GM12878 (cell line): ENCODE results near the gene PTPRF. TPM values are rescaled to one million over a fixed set of nuclear protein-coding genes. Genes with fewer than 3 reads are reported as not detected.

Experiments used
- ATAC-seq: fragments of 200-7000 bp; cut with Tn5 transposase; 3 replicates; pipeline ENCODE4 v1.9.1; 2020; ENCODE audit warnings: mild to moderate bottlenecking, moderate library complexity
- BruUV-seq: library from RNA; stranded (reverse); fragments of 400-500 nt; replicated peaks from 2 replicates; lab custom pipeline; 2021; lab: Mats Ljungman, UMichigan
- CTCF ChIA-PET: fragments of 300-600 bp; sonication (Branson Sonifier 250); formaldehyde crosslinking; extraction: SDS; loops from one replicate; lab custom pipeline; 2021; ENCODE audit warnings: inconsistent platforms; lab: Yijun Ruan, JAX
- POLR2A ChIA-PET: fragments of 350-600 bp; formaldehyde crosslinking; extraction: SDS; loops from one replicate; lab custom pipeline; 2021; ENCODE audit warnings: inconsistent platforms; lab: Charles Lee
- RAD21 ChIA-PET: fragments of 300-600 bp; sonication (Branson Sonifier 250); formaldehyde crosslinking; loops from one replicate; lab custom pipeline; 2023; ENCODE audit warnings: antibody characterized with exemption; ENCODE audit not compliant: unreplicated experiment; lab: Charles Lee
- SMC1A ChIA-PET: fragments of 300-600 bp; sonication (Branson Sonifier 250); formaldehyde crosslinking; loops from one replicate; lab custom pipeline; 2023; ENCODE audit not compliant: unreplicated experiment, uncharacterized antibody; lab: Charles Lee
- DNase-seq: peaks from one replicate; pipeline ENCODE4 v3.0.0-alpha.2; 2011; ENCODE audit warnings: low read depth, low spot score
- FAIRE-seq: peaks from 3 replicates; lab custom pipeline; 2011; peaks lifted over from hg19 to GRCh38; lab: Jason Lieb, UNC
- H2AFZ ChIP-seq: 2 replicates; pipeline ENCODE4 v1.6.0; 2011; ENCODE audit warnings: low read depth, low read length, control low read depth; ENCODE audit not compliant: control insufficient read depth
- H3K27ac ChIP-seq: 2 replicates; pipeline ENCODE4 v1.5.1; 2011; ENCODE audit warnings: control low read depth; ENCODE audit not compliant: control insufficient read depth, insufficient read depth
- H3K27me3 ChIP-seq, 2 experiments: replicated peaks in 1 of 2; 2 replicates each; pipeline versions ENCODE4 v1.6.0 to v1.6.1; 2011; ENCODE audit warnings: low read length in 1 of 2; ENCODE audit not compliant: control insufficient read depth in 2 of 2, insufficient read depth in 2 of 2
- H3K36me3 ChIP-seq, 2 experiments: 2 replicates each; pipeline ENCODE4 v1.5.1; 2011; ENCODE audit warnings: low read length in 1 of 2; ENCODE audit not compliant: control insufficient read depth in 2 of 2, insufficient read depth in 2 of 2
- H3K4me1 ChIP-seq: 2 replicates; pipeline ENCODE4 v1.6.1; 2011; ENCODE audit warnings: mild to moderate bottlenecking, low read length, moderate library complexity, mixed read lengths; ENCODE audit not compliant: control insufficient read depth, insufficient read depth
- H3K4me2 ChIP-seq: 2 replicates; pipeline ENCODE4 v1.6.0; 2011; ENCODE audit warnings: control low read depth; ENCODE audit not compliant: control insufficient read depth, insufficient read depth
- H3K4me3 ChIP-seq: fragments of 200-600 bp; sonication (generic); 2 replicates; pipeline ENCODE4 v1.5.1; 2016
- H3K79me2 ChIP-seq: 2 replicates; pipeline ENCODE4 v1.6.0; 2011; ENCODE audit warnings: low read length; ENCODE audit not compliant: control insufficient read depth, insufficient read depth
- H3K9ac ChIP-seq: 2 replicates; pipeline ENCODE4 v1.8.0; 2011; ENCODE audit warnings: low read length, control low read depth, mixed read lengths; ENCODE audit not compliant: control insufficient read depth, insufficient read depth
- H3K9me3 ChIP-seq: replicated peaks from 3 replicates; pipeline ENCODE4 v1.5.1; 2011; ENCODE audit warnings: mild to moderate bottlenecking, low read length; ENCODE audit not compliant: control insufficient read depth, insufficient read depth
- H4K20me1 ChIP-seq: 2 replicates; pipeline ENCODE4 v1.6.0; 2011; ENCODE audit not compliant: control insufficient read depth, insufficient read depth
- BMI1 ChIP-seq: fragments of 450-650 bp; IDR thresholded peaks from 2 replicates; pipeline ENCODE4 v1.6.1; 2016; ENCODE audit warnings: mild to moderate bottlenecking, moderate library complexity, borderline replicate concordance
- CBX3 ChIP-seq: fragments of 200-600 bp; sonication (generic); IDR thresholded peaks from 2 replicates; pipeline ENCODE4 v1.6.1; 2016; ENCODE audit warnings: low read depth, borderline replicate concordance
- CREB1 ChIP-seq: IDR thresholded peaks from 2 replicates; pipeline ENCODE4 v1.6.1; 2012; ENCODE audit warnings: low read depth, mild to moderate bottlenecking, inconsistent platforms
- DPF2 ChIP-seq: fragments of 450-650 bp; IDR thresholded peaks from 2 replicates; pipeline ENCODE4 v1.6.1; 2017; ENCODE audit warnings: mild to moderate bottlenecking
- EZH2 ChIP-seq: IDR thresholded peaks from 2 replicates; pipeline ENCODE4 v1.6.1; 2012; ENCODE audit warnings: low read depth, mild to moderate bottlenecking, control low read depth, inconsistent platforms, low read length, borderline replicate concordance; ENCODE audit not compliant: control insufficient read depth
- FOXK2 ChIP-seq: fragments of 450-650 bp; IDR thresholded peaks from 2 replicates; pipeline ENCODE4 v1.6.1; 2017; ENCODE audit warnings: mild to moderate bottlenecking, moderate library complexity
- HCFC1 ChIP-seq: fragments of 150-350 bp; IDR thresholded peaks from 2 replicates; pipeline ENCODE4 v1.6.1; 2014; ENCODE audit warnings: low read length
- MYC ChIP-seq: IDR thresholded peaks from 2 replicates; pipeline ENCODE4 v1.6.1; 2011; ENCODE audit warnings: mild to moderate bottlenecking, low read length, moderate library complexity, inconsistent platforms; ENCODE audit not compliant: insufficient read depth, insufficient replicate concordance, insufficient read length, severe bottlenecking
- PKNOX1 ChIP-seq: fragments of 450-650 bp; IDR thresholded peaks from 2 replicates; pipeline ENCODE4 v1.6.1; 2016; ENCODE audit warnings: mild to moderate bottlenecking
- POU2F2 ChIP-seq: IDR thresholded peaks from 3 replicates; pipeline ENCODE4 v1.6.1; 2011; ENCODE audit warnings: low read depth, mild to moderate bottlenecking, low read length, borderline replicate concordance
- WRNIP1 ChIP-seq: IDR thresholded peaks from 2 replicates; pipeline ENCODE4 v1.6.1; 2011; ENCODE audit warnings: low read depth, low read length, improper control_type of control experiment, borderline replicate concordance
- ZBED1 ChIP-seq: IDR thresholded peaks from 2 replicates; pipeline ENCODE4 v1.6.1; 2016; ENCODE audit warnings: borderline replicate concordance
- WGBS: methylation state at CpG from one replicate; pipeline ENCODE4 v1.1.6; 2016; ENCODE audit warnings: low lambda C conversion rate; ENCODE audit not compliant: insufficient replicate concordance, insufficient coverage; ENCODE audit errors: missing lambda C conversion rate; 5-methylcytosine and 5-hydroxymethylcytosine counted together
- in situ Hi-C: fragments of 300-500 bp; cut with MboI; formaldehyde crosslinking; loops from 9 replicates; pipeline ENCODE4 v1.14.3; 2018; ENCODE audit warnings: mixed read lengths
- intact Hi-C: fragments of 100-400 bp; cut with micrococcal nuclease; formaldehyde crosslinking; loops from one replicate; pipeline ENCODE4 v1.14.2; 2022; ENCODE audit not compliant: unreplicated experiment
- polyA plus RNA-seq, 11 experiments: library from polyadenylated mRNA; depleted of rRNA in 4 of 11; unstranded in 6 of 11; stranded (reverse) in 5 of 11; fragments of >200 nt; fragmentation: Nextera tagmentation in 4 of 11; fragmentation: Illumina TruSeq in 1 of 11; extraction: Ambion mirVana in 4 of 11; extraction: Trizol in 1 of 11; gene quantifications; 1 replicate in 1 of 11; 2 replicates in 10 of 11; pipeline versions ENCODE4 v1.2.1 to v1.2.3, GENCODE V29; 2011 to 2016; ENCODE audit warnings: inconsistent platforms in 2 of 11, missing spikeins in 2 of 11, low read depth in 1 of 11
- total RNA-seq, 4 experiments: library from RNA; depleted of rRNA in 3 of 4; stranded (reverse); fragments of >200 nt in 3 of 4; fragmentation: Illumina TruSeq in 1 of 4; extraction: Trizol in 1 of 4; gene quantifications; 2 replicates each; pipeline versions ENCODE4 v1.2.1 to v1.2.3, GENCODE V29; 2013 to 2021

Gene PTPRF
- total and polyA plus RNA-seq, 10 of the 15 experiments (the other 5 are each of a cell fraction or from before 2014, with no cell fraction given), result 0.04 to 2.6 (median 0.32) TPM

DNA sequence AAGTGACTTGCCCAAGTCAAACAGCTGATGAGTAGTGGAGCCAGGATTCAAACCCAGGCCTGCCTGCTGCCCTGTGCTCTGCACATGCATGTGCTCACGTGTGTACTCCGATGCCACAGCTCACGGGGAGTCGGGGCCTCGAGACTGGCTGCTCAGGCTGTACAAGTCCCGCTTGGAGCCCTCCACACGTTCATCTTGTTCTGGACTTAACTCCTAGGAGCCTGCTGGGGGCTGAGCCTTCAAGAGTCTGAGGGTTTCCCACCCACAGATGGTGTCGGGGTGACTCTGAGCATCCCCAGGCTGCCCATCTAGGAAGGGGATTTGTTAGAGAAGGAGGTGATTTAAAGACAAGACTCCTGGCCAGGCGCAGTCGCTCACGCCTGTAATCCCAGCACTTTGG lies 83.5 kb downstream of the PTPRF start:
- no peaks in the 10 kb centered on the region; a peak in 2 of 4 replicates for H3K27me3 ChIP-seq
- no peaks in the 10 kb centered on the region for H3K4me1 ChIP-seq
- intact Hi-C loops (no loop called here), in situ Hi-C loops (no loop called here)
- H3K4me2 ChIP-seq, result no peak overlapping the region
- ChIA-PET SMC1A (no interaction called here), RAD21 (no interaction called here), CTCF (no interaction called here), POLR2A (no interaction called here)
- H2AFZ ChIP-seq, result no peak overlapping the region
- H3K27ac ChIP-seq, result no peak overlapping the region
- no peaks in the 10 kb centered on the region for H3K79me2 ChIP-seq
- H3K9me3 ChIP-seq, result no peaks in the 10 kb centered on the region
- H3K9ac ChIP-seq, result no peak overlapping the region
- WGBS, result 37% methylated on average over 11 of the region's 11 CpGs
- TF ChIP-seq HCFC1 (no peak), MYC (no peak), DPF2 (no peak), PKNOX1 (no peak), CREB1 (no peak), BMI1 (no peak), WRNIP1 (no peak), EZH2 (no peak), ZBED1 (no peak), CBX3 (no peak), FOXK2 (no peak), POU2F2 (no peak)
- ATAC-seq (no peak), DNase-seq (no peak), FAIRE-seq (no peak)
- no peaks in the 10 kb centered on the region for H4K20me1 ChIP-seq
- no TSS peak for BruUV-seq
- no peaks in the 10 kb centered on the region for H3K36me3 ChIP-seq
- H3K4me3 ChIP-seq, result no peak overlapping the region
